NCI-H2107 (cell line): ENCODE data around the gene DSTN.
A peak's percentile ranks its signal among the peaks of the same experiment; 100 is the strongest.

Source experiments
- DNase-seq: peaks from one replicate; lab custom pipeline; 2025; lab: John Stamatoyannopoulos, UW

Gene DSTN

GRCh38 chr20:17612287-17612991 is 42.6 kb downstream of the DSTN start:
- DNase-seq = no peak

- DNase-seq = no peak
Measured at GRCh38 chr20:17612992-17613327, 43.1 kb downstream of the DSTN start.

GRCh38 chr20:17613328-17614175 is 43.7 kb downstream of the DSTN start:
- no peak for DNase-seq

GRCh38 chr20:17614176-17614811 is 44.4 kb downstream of the DSTN start:
- no peak for DNase-seq

- DNase-seq = no peak
Measured at GRCh38 chr20:17614812-17615644, 45.2 kb downstream of the DSTN start.

GRCh38 chr20:17615645-17616479 is 46.0 kb downstream of the DSTN start:
- no peak for DNase-seq

GRCh38 chr20:17616480-17617211 is 46.8 kb downstream of the DSTN start:
- no peak for DNase-seq

GRCh38 chr20:17617212-17617867 is 47.5 kb downstream of the DSTN start:
- DNase-seq = peak; percentile 34

- DNase-seq = no peak
Measured at GRCh38 chr20:17617868-17618672, 48.2 kb downstream of the DSTN start.

GRCh38 chr20:17618673-17619013 is 48.8 kb downstream of the DSTN start:
- no peak for DNase-seq

- DNase-seq = no peak
Measured at GRCh38 chr20:17619351-17620093, 49.6 kb downstream of the DSTN start.

GRCh38 chr20:17620371-17621228 is 50.7 kb downstream of the DSTN start:
- no peak for DNase-seq

GRCh38 chr20:17621229-17621968 is 51.5 kb downstream of the DSTN start:
- no peak for DNase-seq

GRCh38 chr20:17622086-17622850 is 52.4 kb downstream of the DSTN start:
- DNase-seq = no peak

- DNase-seq = no peak
Measured at GRCh38 chr20:17622851-17623508, 53.1 kb downstream of the DSTN start.
